Middle frontal gyrus (tissue), 1 donor: ENCODE data around the gene C15orf40.
"Not testable (repeated sequence)": the region's sequence is repeated elsewhere in the genome, so short reads cannot be mapped to it uniquely, and the experiment has no call there.

Source experiments
- DNase-seq: peaks from one replicate; pipeline ENCODE4 v3.0.0-alpha.2; 2015; ENCODE audit warnings: low spot score; ENCODE audit errors: extremely low spot score

The C15orf40 gene

DNA sequence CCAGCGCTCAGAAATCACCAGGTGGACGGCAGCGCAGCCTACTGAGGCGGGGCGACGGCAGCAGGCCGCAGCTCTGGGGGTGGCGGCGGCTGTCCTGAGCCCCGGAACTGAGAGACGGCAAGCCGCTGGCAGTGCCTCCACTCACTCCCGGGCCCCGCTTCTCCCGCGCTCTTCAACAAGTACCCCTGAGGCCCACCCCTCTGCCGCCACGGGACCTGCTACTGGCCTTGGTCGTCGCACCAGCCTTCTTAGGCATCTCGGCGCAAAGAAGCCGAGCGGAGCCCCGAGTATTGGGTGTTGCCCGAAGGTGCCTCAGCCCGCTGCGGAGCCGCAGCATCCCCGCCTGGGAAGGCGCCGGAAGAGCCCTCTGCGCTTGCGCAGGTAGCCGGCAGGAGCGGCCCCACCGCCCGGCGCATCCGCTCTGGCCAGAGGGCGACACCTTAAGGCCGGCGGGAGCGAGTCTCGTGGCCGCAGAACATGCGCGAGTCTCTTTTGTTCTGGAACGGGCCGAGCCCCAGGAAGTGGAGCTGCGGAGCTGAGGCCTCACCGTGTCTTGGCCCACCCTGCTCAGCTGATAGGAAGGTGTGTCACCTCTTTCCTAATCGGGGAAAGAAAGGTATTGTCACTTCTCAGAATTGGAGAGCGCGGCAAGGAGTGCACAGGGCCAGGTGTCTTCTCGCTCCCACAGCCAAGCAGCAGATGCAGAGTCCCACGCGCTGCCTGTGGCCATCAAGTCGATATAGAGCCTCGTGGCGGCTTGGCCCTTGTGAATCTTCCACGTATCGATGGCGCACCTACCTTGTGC is at the start of gene C15orf40:
Gene C15orf40 (minus strand): TSS at position 369 of the 805 bp plus-strand sequence. CDS start 32 bp downstream, at position 337.
- DNase-seq, result peak; percentile 78

GRCh38 chr15:83057696-83058376 is 46.4 kb upstream of the C15orf40 start:
- DNase-seq, result no peak

- no peak for DNase-seq
These were observed 45.6 kb upstream of the C15orf40 start for GRCh38 chr15:83057002-83057401.

DNA sequence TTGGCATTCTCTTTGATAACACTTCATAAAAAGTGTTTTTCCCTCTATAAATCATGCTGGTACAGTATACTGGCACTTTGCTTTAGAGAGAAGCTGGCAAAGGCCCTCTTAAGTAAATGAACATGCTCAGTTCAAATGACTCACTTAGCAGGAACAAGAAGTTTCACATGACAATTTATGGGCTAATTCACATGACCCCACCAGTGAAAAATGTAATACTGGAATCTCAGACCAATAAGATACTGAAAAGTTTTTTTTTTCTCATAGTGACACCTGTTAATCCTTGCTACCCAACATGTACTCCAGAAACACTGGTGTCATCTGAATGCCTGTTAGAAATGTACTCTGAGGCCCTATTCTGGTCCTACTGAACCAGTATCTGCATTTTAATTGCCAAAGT is 41.7 kb upstream of the C15orf40 start:
- DNase-seq, result no peak

DNA sequence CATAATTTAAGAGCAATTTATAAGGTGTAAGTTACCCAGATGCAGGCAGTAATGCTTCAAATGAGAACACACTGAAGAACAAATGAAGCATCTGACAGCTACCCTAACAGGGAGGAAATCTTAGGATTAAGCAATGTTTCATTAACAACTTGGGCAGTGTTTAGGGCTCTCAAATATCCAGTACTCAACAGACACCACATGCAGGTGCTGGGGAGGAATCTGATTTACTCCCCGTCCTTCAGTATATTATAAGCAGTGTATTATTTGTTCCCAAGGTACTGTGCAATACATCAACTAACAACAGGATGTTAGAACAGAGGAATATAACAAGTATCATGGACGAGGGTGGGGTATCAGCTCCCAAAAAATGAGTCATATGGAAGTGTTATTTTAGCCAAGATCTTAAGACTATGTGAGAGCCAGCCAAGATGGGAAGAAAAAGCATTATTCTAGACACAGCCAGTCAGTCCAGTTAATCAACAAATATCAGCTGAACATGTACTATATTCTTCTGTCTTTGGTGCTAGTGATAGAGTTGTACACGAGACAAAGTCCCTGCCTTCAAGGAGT is 35.2 kb upstream of the C15orf40 start:
- no peak for DNase-seq

DNA sequence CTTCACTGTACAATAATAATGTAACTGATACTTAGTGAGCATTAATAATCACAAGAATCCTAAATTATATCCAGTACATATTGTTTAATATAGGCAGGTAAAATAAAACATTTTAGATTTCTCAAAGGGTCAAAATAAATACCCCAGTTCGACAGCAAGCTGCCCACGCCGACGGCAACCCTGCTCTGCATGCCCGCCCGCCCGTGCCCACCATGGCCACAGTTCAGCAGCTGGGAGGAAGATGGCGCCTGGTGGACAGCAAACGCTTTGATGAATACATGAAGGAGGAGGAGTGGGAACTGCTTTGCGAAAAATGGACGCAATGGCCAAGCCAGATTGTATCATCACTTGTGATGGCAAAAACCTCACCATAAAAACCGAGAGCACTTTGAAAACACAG is 32.7 kb upstream of the C15orf40 start:
- no peak for DNase-seq

GRCh38 chr15:83039206-83039605 is 27.8 kb upstream of the C15orf40 start:
- no peak for DNase-seq

GRCh38 chr15:83036253-83036652 is 24.8 kb upstream of the C15orf40 start:
- DNase-seq, result no peak

- not testable (repeated sequence) for DNase-seq
These were observed 19.8 kb upstream of the C15orf40 start for GRCh38 chr15:83031234-83031633.

DNA sequence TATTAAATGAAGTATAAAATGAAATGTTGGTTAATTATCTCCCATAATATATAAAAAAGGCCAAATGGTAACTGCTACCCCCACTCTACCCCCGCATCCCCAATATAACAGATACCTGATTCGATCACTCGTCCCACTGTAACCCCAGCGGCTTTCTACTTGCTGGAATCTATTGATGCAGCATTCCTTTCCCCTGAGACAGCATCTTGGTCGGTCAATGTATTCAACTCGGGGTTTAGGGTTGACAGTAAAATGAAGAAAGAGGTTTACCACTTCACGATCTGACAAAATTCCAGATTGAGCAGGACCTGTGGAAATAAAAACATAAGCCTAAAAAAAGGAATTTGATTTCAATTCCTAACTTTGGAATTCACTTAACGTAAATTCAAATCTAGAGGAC is 18.6 kb upstream of the C15orf40 start:
- no peak for DNase-seq

DNA sequence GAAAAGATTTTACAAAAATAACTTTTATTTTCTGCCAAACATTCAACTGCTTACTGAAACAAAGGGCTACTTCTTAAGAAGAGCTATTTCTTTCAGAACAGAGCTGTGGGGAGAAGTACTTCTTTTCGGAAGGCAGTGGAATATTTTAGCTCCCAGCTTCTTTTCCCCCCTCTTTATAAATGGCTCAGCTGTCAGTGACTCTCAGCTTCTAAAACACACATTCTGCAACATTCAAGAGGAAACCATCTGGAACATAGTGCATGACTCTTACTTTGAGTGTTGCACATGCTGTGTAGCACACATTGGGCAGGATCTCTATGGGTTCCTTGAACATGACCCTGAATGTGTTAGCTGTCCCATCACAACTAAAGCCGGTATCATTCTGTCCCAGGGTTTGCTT is 7.0 kb upstream of the C15orf40 start:
- DNase-seq, result no peak

DNA sequence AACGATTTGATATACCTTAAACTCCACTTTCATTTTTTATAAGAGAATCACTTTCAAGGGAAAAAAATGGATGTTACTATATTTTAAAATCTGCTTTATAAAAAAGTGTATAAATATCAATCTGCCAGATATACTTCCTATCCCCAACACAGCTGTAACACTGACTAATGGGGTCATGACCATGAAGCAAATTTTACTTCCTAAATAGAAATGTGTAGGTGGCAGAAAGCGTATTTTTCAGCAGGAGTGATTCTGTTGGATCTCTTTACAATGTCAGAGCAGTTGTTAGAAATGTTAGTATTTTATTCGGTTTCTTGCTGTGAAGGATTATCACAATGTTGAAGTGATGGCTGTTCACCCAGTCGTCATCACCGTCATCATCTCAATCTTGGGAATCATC is 5.5 kb upstream of the C15orf40 start:
- no peak for DNase-seq

DNA sequence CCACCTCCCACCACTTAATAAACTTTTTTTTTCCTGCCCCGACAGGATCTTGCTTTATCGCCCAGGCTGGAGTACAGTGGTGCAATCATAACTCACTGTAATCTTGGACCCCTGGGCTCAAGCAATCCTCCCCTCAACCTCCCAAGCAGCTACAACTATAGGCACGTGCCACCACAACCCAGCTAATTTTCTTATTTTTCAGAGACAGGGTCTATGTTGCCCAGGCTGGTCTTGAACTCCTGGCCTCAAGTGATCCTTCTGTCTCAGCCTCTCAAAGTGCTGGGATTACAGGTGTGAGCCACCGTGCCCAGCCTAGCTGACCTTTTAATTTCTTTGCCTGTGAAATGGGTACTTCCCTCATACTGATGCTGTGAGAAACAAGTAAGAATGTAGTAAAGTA is 3.9 kb upstream of the C15orf40 start:
- DNase-seq, result no peak

GRCh38 chr15:83014205-83014653 is 2.8 kb upstream of the C15orf40 start:
- DNase-seq, result no peak

DNA sequence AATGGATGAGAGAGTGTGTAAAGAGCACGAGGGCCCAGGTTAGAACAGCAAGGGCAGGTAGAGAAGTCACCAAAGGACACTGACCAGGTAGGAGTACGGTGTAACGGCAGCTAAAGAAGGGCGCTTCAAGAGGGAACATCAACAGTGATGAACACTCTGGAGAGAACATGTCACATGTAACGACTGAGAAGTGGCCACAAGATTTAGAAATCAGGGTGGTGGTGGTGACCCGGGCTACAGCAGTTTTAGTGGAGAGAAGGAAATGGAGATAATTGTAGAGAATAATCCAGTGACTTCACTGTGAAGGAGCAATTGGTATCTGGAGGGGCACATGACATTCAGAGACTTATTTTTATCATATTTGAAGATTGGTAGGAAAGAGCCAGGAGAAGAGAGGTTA is 1.2 kb upstream of the C15orf40 start:
- DNase-seq, result no peak

GRCh38 chr15:83012076-83012426 is 612 bp upstream of the C15orf40 start:
- no peak for DNase-seq

GRCh38 chr15:83010709-83011270 is 649 bp downstream of the C15orf40 start:
- no peak for DNase-seq

- DNase-seq, result not testable (repeated sequence)
These were observed 10.8 kb downstream of the C15orf40 start for GRCh38 chr15:83000672-83001031.

GRCh38 chr15:82999905-83000671 is 11.4 kb downstream of the C15orf40 start:
- peak; percentile 47 for DNase-seq

- no peak for DNase-seq
These were observed 12.0 kb downstream of the C15orf40 start for GRCh38 chr15:82999426-82999825.

- no peak for DNase-seq
These were observed 15.5 kb downstream of the C15orf40 start for GRCh38 chr15:82995938-82996337.
